HG03457 (cell line): ENCODE measurements around the gene UBE2G2.

ENCODE experiments used
- ATAC-seq: cut with Tn5 transposase; IDR thresholded peaks from one replicate; pipeline ENCODE4 v1.9.1; 2021; ENCODE audit warnings: moderate number of reproducible peaks; ENCODE audit not compliant: unreplicated experiment

The UBE2G2 gene

DNA sequence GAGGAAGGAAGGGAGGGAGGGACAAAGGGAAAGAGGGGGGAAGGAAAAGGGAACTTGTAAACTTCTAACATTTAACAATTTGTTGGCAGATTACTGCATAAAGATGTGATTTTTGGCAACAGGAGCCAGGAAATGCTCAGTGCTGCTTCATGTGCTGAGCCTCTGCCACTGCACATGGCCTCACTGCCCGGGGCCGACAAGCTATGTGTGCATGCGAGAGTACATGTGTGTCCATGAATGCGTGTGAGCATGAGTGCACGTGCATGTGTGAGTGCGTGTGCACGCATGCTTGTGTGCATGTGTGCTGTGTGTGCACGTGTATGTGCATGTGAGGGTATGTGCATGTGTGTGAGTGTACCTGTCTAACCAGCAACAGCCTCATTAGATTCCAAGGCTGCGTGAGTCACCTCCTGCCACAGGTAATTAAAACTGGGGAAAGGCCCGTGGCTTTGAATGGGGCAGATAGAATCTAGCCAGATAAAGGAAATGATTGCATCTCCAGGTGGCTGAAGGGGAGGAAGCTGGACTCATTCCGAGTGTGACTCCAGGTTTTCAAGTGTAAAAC is 48.9 kb downstream of the UBE2G2 start:
- ATAC-seq, result no peak

DNA sequence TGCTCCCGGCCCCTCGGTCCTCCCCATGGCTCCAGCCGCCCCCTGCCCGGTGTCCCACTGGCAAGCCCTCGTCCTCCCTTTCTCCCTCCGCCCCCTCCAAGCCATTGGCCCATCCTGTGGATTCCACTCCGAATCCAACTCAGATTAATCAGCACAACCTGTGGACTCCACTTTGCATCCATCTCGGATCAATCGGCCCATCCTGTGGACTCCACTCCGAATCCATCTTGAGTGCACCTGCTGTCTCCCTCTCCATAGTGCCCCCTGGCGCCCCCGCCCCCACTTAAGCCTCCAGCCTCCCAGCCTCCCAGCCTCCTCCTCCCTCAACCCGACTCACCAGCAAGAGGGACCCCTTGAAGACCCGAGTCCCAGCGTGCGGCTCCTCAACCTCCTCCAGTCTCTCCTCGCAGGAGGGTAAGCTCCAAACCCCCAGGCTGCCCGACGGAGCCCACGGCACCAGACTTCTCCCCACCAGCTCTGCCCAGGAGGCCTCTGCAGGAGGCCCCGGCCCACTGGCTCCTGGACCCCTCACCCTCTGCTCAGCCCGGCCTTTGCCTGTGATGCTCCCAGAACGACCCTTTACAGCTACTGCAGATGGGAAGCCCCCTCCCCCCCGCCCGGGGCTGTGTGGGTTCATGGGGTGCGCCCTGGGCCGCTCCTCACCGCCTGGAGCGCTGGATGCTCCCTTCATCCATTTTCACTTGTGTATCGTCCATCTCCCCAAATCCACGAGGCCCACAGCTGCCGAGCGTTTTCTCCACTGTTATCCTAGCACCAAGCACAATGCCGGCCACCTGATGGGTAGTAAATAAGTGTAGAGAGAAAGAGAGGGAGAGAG is 49.6 kb downstream of the UBE2G2 start:
- no peak for ATAC-seq

DNA sequence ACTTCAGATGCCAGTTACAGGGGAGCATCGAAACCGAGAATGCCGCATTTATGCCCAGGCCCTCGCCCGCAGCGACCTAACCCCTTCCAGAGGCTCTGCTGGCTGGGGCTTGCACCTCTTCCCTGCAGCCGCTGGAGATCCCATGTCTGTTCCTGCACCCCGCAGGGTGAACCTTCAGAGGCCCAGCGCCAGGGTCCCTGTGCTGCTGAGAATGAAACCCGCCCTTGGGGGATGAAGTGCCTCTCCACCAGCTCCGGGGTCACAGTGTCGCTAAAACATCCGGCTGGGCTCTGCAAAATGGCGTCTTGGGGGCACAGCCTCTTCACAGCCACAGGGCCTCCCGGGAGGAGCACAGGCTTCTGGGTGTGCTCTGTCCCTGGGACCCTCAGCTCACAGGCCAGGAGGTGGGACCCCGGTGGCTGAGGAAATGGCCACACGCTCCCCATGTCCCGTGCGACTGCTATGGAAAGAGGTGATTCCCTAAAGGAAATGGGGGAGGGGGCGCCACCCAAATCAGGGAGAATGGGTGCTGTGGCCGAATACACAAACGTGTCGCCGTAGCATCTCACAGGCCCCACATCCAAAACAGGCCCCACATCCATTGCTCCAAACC is 50.3 kb downstream of the UBE2G2 start:
- ATAC-seq, result no peak

DNA sequence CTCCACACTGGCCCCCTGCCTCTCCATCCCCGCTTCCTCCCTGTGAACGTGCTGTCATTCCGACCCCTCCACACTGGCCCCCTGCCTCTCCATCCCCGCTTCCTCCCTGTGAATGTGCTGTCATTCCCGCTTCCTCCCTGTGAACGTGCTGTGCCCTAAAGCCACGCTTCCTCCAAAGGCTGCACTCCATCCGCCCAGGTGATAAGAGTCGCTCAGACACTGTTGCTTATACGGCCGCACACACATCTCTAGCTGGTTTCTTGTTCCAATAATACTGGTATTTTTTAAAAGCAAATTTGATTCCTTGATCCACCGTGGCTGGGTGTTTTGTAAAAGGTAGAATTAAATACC is 51.0 kb downstream of the UBE2G2 start:
- ATAC-seq, result no peak

DNA sequence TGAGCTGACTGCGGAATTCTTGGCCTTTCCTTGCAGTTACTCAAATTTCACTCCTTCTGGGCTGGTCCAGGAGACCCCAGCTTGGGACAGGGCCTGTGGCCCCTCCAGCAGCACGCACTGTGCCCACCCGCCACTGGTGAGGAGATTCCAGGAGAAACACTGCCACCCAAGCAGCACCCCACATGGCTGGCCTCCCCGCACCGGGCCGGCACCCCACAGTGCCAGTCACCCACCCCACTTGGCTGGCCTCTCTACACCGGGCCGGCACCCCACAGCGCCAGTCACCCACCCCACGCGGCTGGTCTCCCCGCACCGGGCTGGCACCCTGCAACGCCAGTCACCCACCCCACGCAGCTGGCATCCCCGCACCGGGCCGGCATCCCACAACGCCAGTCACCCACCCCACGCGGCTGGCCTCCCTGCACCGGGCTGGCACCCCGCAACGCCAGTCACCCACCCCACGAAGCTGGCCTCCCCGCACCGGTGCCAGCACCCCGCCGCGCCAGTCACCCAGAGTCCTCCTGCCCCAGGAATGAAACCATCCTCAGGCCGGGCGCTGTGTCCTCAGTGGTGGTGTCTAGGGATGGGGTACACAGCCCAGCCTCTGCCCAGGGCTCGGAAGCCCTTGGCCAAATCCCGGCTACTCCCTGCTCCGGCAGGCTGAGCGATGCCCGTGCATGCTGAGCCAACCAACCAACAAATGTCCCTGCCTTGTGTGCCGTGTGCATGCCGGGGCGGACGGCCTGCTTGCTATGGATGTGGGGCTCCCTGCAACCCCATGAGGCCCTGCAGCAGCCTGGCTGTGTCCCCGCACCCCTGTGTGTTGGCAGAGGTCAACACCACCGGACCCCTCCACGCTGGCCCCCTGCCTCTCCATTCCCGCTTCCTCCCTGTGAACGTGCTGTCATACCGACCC is 51.6 kb downstream of the UBE2G2 start:
- ATAC-seq, result no peak

DNA sequence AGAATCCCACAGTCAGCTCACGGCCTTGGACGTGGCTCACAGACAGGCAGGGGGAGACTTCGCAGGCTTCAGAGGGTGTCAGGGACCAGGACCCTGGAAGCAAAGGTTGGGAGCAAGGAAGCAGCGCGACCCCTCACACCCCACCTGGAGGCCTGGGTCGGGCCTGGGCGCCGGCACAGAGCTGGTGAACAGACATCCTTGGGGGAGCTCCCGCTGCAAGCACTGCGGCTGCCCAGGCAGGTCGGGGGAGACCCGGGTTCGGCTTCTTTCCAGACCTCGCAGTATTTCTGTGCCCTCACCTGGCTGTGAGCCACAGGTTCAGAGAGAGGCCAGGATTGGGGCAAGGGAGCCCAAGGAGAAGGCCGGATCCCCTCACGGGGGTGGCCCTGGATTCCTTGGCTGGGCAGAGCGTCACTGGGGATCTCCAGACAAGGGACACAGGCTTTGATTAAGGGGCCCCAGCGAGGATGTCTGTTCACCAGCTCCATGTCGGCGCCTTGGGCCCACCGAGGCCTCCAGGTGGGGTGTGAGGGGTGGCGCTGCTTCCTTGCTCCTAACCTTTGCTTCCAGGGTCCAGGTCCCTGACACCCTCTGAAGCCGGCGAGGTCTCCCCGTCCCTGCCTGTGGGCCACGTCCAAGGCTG is 52.4 kb downstream of the UBE2G2 start:
- ATAC-seq, result no peak

DNA sequence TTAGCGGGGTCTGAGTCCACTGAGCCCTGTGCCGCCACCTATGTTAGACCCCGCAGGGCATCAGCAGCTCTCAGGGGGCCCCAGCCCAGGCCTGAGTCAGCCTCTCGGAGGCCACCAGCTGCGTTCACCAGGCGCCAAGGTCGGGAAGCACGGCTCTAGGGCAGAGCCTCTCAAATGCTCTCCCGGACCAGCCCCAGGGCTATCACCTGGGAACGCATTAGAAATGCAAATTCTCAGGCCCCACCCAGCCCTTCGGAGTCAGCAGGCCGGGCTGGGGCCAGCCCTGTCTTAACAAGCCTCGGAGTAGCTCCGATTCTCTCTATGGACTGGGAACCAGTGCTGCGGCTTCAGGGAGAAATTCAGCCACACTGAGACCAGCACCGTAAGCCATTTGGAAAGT is 53.0 kb downstream of the UBE2G2 start:
- ATAC-seq, result no peak

DNA sequence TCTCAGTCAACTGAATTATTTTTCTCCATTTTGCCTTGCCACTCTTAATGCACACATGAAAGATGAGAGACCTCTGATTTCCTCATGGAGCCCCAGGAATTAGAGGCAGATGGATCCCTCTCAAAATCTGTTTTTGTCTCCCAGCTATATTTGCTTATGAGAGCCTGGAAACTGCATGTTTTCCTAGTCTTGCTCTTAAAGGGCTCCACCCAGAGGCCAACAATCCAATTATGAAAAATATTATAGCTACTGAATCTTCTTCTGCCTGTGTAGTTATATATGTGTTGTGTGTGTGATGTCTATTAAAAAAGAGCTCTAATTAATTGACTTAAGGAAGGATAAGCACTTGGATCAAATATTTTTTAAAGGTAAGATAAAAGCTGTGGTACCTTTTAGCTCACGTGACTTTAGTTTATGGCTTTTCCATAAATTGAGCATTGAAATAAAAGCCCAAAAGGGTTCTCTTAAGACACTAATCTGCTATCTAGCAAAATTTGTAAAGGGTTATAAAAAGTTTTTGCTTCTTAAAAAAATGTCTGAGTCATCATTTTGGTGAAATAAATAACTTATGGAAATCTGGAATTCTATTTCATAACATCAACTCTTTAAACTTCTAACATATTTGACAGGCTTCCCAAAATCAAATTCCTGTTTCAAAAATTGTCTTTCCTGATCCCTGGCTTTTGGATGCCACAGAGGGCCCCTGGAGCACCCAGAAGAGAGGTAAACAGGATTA is 59.0 kb downstream of the UBE2G2 start:
- ATAC-seq, result no peak

DNA sequence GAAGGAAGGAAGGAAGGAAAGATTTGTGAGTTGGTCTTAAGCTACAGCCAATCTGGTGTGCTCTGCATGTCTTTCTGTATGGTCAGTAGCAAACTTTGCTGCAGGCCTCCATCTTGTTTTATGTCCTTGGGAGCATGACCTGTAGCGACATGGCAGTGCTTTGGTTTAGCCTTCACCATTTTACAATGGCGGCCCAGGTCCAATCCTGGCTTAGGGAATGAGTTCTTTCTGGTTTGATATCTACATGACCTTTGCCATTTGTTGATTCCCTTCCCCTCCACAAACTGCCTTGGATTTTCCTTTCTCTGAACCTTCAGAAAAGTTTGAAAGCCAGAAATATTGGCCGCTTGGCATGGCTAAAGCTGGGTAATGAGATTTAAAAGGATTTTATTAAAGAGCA is 59.7 kb downstream of the UBE2G2 start:
- no peak for ATAC-seq

DNA sequence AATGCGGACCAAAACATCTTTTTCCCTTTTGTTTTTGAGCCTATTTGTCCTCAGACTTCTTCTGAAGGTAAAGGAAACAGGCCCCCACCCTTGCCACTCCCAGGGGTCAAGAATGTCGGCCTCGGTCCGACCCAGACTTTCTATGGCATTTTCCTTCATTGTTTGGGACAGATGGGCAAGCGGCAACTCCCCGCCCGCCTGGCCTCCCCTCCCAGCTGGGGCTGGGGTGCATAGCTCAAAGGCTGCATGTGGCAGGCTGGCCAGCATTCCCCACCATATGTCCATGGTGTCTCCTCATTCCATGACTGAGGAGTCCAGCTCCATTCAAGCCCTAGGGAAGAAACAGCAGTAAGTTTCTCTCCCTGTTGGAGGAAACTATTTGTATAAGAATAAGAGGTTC is 60.9 kb downstream of the UBE2G2 start:
- ATAC-seq, result no peak

DNA sequence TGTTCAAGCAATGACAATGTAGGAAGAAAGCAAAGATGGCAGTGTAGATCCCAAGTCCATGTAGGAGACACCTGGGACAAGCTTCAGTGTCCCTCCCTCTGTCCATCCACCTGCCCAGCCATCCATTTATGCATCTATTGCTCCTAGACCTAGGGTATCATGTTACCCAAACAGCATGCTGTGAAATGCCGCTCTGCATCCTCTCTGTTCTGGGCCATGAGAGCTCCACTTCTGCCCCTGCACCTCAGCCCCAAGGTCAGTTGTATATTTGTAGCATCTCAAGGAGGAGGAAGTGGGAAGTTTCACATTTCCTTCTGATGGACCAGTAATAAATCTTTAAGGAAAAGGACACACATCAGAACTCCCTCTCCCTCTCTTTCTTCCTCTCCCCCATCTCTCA is 62.3 kb downstream of the UBE2G2 start:
- ATAC-seq, result no peak

DNA sequence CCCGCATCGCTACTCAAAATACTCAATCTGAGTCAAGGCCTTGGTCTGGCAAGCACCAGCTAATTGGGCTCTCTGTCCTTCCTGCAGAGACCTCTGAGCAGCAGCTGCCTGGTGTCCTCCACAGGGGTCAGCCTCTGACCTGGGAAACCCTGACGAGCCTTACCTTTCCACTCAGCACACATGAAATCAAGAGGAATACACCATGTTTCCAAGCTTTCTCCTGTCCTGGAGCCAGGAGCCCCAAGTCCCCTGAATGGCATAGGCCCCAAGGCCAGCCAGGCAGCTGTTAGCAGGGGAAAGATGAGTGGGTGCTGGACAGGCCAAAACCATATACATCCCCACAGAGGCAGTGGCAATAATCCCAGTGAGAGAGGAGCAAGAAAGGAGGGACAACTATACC is 63.0 kb downstream of the UBE2G2 start:
- ATAC-seq, result no peak

DNA sequence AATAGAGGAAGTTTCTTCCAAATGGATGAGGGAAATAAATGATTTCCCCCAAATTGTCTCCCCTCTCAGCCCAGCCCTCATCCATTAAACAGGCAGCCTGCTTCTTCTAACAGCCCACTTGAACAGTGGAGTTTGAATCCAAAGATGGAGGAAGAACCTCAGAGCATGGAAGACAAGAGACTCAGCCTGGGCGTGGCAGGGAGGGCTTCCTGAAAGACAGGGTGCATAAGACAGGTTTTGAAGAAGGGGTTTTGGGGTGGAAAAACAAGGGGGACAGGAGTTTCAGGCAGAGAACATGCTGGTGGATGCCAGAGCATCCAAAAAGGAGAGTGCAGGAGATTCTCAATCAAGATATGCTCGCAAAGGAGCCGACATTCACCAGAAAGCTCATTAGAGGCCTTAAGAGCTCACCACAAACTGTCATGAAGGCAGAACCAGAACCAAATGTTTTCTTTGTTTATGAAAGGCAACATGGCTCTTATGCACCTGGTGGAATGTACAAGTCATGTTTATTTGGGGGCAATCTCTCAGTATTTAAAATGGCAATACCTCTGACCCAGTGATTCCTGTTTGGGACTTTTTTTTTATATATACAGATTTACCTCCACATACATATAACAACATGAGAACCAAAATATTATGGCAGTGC is 63.8 kb downstream of the UBE2G2 start:
- no peak for ATAC-seq

DNA sequence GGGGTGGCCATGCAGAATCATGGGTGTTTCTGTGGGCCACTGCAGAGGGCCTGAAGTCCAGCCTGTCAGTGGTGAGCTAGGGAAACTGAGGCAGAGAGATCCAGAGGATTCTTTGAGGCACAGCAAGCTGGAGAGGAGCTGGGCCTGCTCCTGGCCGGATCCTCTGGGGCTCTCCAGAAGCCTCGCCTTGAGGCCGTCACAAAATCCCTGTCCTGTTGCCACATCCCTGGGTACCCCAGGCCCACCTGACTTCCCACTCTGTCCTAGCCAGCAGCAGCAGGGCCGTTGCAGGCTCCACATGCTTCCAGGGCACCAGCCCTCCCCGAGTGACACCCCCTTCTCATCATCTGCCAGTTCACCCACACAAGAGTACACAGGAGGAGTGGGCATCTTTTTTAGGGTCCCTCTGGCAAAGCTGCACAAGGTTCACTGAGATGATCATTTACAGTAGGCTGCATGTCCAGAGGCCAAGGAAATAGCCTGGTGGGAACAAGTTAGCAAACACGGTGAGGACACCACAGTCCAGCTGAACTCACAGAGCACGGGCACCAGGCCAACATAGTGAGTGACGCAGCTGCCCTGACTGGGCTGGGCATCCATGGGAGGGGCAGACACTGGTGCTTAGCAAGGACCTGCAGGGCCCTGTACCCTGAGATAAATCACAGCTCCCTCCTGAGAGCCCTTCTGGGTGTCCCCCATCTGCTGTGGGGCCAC is 65.2 kb downstream of the UBE2G2 start:
- no peak for ATAC-seq

DNA sequence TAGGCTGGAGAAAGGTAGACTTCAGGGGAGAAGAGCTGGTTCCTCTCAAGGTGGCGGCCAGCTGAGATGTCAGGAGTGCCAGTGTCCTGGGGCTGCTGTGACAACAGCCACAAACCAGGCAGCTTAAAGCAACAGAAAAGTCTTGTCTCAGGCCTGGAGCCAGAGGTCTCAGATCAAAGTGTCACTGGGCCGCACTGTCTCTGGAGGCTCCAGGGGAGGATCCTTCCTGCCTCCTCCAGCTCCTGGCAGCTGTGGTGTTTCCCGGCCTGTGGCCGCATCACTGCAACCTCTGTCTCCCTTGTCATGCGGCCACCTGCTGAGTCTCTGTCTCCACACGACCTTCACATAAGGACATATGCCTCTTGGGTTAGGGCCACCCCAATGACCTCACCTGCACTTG is 65.8 kb downstream of the UBE2G2 start:
- no peak for ATAC-seq

DNA sequence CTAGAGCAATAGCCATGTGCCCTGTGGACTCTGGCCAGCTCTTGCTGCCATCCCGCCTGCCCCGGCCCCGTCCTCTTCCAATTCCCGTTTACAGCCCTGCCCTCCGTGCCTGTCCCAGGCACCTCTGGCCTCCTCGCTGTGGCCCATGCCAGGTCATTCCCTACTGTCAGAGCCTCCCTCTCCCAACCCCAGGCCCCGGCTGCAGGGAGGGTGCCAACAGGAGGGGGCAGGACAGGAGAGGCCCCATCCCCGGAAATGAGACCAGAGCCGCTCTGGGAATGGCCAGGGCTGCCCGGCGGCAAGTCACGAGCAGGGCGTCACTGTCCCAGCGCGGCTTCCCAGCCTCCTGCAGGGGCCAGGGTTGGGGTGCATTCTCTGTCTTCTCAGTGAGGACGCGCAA is 66.8 kb downstream of the UBE2G2 start:
- no peak for ATAC-seq

DNA sequence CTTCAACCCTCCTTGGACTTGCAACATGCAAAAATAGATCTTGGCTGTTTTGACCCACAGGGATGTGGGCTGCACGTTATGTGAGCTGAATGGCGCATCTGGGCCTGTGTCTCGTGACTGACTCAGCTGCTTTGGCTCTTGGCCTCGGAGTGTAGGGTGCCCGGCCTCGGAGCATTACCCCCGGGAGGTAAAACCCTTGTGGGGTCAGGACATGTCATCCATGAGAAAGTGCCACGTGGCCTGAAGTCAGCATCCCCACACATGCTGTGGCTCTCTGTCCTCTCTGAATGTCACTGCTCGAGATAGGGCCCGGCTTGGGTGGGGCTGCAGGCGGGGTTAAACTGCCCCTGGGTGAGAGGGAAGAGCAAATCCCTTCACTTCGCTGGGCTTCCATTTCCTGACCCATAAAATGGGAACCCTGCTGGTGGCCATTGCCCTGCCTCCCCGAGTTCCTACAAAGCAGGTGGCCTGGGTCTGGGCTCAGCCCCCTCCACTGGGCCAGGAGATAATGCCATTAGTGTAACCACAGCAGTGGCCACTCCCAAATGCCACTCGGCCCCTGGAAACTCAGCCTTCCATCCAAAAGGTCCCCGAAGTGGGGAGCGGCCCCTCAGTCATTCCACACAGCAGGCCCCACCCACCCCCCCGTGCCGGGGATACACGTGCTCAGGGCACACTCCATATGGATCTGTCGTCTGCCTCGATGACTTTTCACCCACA is 67.4 kb downstream of the UBE2G2 start:
- no peak for ATAC-seq

DNA sequence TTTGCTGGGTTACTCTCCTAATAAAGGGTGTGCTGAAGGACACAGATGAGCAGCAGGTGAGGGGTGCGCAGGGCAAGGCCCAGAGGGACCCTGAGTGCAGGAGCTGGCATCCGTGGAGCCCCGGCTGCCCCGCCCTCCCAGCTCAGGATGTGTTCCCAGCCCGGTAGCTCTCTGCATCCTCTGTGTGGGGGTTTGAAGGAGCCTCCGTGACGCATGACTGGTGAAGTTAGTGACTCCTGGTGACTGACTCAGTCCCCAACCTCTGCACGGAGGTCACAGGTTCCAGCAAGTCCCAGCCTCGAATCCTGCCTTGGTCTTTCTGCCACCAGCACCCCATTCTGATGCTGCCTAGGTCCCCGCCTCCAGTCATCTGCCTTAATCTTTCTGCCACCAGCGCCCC is 68.7 kb downstream of the UBE2G2 start:
- ATAC-seq, result no peak

DNA sequence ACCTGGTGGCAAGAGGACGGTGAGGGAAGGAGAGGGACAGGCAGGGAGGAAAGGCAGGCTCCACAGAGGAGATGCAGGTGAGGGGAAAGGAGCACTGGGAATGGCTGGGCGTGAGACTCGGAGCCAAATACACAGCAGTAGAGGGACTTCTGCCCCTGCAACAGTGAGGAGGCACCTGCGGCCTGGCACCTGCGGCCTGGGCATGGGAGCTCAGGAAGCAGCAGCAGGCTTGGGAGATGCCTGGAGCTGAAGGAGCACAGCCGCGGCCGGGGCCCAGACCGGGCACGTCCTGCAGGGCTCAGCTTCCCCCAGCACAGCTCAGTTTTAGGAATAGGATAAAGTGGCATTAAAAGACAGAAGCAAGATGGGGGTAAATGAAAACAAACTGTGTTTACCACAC is 69.4 kb downstream of the UBE2G2 start:
- no peak for ATAC-seq
